ENCODE results near the gene TRMT2A. TPM values are rescaled to one million over a fixed set of nuclear protein-coding genes. Genes with fewer than 3 reads are reported as not detected.

Gene TRMT2A
- total and polyA plus RNA-seq, 5 donors from 2014 or later: 24.5 to 75.2 (median 30.0) TPM

DNA sequence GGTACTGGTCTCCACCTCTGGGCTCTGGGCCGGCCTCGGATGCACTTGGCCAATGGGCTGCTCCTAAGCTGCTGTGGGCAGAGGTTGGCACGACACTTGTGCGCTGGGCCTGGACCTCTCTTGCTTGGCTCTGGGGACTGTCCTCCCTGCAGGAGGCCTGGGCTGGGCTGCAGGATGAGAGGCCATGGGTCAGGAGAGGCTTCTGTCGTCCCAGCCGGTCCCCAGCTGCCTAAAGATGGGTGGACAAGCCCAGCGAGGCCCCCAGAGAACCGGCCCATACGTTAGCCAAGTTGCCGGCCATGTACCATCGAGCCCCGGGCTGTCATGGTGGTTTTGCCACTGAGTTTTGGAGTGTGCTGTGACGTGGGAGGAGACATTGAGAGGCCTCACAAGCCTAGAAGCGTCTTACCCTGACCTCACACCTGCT, 35.5 kb upstream of the TRMT2A start:
- H3K4me3 ChIP-seq (ENCODE audit: low read depth, low read length): no peak overlapping the region
- H3K27me3 ChIP-seq (ENCODE audit: control insufficient read depth, insufficient read depth, low read length): no peaks in the 10 kb centered on the region
- no peaks in the 10 kb centered on the region for H3K9me3 Mint-ChIP-seq
- no peak overlapping the region for H3K4me3 Mint-ChIP-seq
- H3K4me1 ChIP-seq (ENCODE audit: control insufficient read depth, insufficient read depth, low read length, poor library complexity, severe bottlenecking): peaks cover 3% of the 10 kb centered on the region
- DNase-seq: no peak
- no peaks in the 10 kb centered on the region for H3K9me3 ChIP-seq (ENCODE audit: control insufficient read depth in 2 of 2, low read length in 2 of 2)
- H3K27ac ChIP-seq (ENCODE audit: insufficient read depth, low read length, poor library complexity, severe bottlenecking): no peak overlapping the region
- no peaks in the 10 kb centered on the region for H3K36me3 Mint-ChIP-seq
- no peak for ATAC-seq (ENCODE audit: low read depth in 2 of 2)
- peaks cover 0 to 3% (median 0%) of the 10 kb centered on the region in 4 donors for H3K4me1 Mint-ChIP-seq
- no peaks in the 10 kb centered on the region for H3K36me3 ChIP-seq (ENCODE audit: control insufficient read depth, insufficient read depth, low read length)
- no peak overlapping the region for H3K27ac Mint-ChIP-seq
- peaks cover 4% of the 10 kb centered on the region for H3K27me3 Mint-ChIP-seq

DNA sequence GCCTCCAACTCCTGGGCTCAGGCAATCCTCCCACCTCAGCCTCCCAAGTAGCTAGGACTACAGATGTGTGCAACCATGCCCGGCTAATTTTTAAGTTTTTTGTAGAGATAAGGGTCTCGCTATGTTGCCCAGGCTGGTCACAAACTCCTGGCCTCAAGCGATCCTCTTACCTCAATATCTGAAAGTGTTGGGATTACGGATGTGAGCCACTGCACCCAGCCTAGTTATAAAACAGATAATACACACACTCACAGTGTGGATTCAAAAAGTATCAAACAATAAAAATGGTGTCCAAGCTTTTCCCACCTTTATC, 34.2 kb upstream of the TRMT2A start:
- no peak overlapping the region for H3K4me3 Mint-ChIP-seq
- peak overlapping the region in 1 of 3 donors; percentile 20 for H3K27ac Mint-ChIP-seq

DNA sequence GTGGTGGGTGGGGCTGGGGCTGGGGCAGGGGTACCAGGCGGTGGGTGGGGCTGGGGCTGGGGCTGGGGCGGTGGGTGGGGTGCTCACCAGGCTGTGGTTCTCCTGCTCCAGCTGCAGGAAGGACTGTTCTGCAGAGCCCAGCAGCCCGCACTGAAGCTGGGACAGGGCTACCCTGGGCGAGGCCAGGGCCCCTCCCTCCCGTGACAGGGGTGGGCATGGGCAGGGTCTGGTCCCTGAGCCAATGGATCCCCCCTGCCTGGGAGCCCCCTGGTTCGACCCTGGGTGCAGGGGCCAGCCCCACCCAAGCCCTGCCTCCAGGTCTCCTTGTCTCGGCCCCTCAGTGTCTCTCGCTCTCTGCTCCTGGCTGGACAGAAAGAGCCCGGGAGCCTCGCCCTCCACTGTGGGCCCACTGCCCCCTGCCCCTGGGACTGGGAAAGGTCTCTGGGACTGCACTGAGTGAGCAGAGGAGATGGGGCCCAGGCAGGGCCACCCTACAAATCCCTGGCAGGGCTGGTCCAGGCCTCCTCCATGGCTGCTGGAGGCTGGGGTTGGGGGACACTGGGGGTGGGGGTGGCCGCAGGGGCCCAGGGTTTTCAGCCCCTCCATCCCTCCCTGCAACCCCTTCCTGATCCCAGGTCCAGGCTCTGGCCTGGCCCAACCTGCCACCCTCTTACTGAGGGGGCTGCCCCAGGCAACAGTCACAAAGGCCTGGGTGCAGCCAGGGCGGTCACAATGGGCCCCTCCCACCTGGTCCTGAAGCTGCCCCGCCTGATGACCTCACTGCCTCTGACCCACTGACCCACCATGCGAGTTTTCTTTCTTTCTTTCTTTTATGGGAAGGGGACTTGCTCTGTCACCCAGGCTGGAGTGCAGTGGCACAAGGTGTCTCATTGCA, 33.6 kb upstream of the TRMT2A start, which contains the start of gene CCDC188:
CCDC188 (minus strand) TSS at position 675 of the 895 bp plus-strand sequence; CDS start at position 606, 69 bp downstream.
- H3K27me3 ChIP-seq (ENCODE audit: control insufficient read depth, insufficient read depth, low read length): no peaks in the 10 kb centered on the region
- Mint-ChIP-seq H3K27ac (peak within 1 kb of the TSS in 1 of 3 donors; percentile 20), H3K27me3 (no peaks in the 10 kb centered on the region), H3K4me3 (no peak within 1 kb of the TSS), H3K9me3 (no peaks in the 10 kb centered on the region), H3K36me3 (no peaks in the 10 kb centered on the region), H3K4me1 (peaks cover 0 to 3% (median 0%) of the 10 kb centered on the region in 4 donors)
- ATAC-seq (ENCODE audit: low read depth in 2 of 2) (no peak), DNase-seq (no peak)
- H3K36me3 ChIP-seq (ENCODE audit: control insufficient read depth, insufficient read depth, low read length): no peaks in the 10 kb centered on the region
- no peaks in the 10 kb centered on the region for H3K9me3 ChIP-seq (ENCODE audit: control insufficient read depth in 2 of 2, low read length in 2 of 2)
- H3K27ac ChIP-seq (ENCODE audit: insufficient read depth, low read length, poor library complexity, severe bottlenecking): no peak within 1 kb of the TSS
- no peak within 1 kb of the TSS for H3K4me3 ChIP-seq (ENCODE audit: low read depth, low read length)
- H3K4me1 ChIP-seq (ENCODE audit: control insufficient read depth, insufficient read depth, low read length, poor library complexity, severe bottlenecking): no peaks in the 10 kb centered on the region

More for the DNA sequence above, 34.2 kb upstream of the TRMT2A start:
- Histone ChIP-seq H3K4me1 (ENCODE audit: control insufficient read depth, insufficient read depth, low read length, poor library complexity, severe bottlenecking) (no peaks in the 10 kb centered on the region), H3K4me3 (ENCODE audit: low read depth, low read length) (no peak overlapping the region), H3K9me3 (ENCODE audit: control insufficient read depth in 2 of 2, low read length in 2 of 2) (no peaks in the 10 kb centered on the region), H3K27ac (ENCODE audit: insufficient read depth, low read length, poor library complexity, severe bottlenecking) (no peak overlapping the region), H3K36me3 (ENCODE audit: control insufficient read depth, insufficient read depth, low read length) (no peaks in the 10 kb centered on the region), H3K27me3 (ENCODE audit: control insufficient read depth, insufficient read depth, low read length) (no peaks in the 10 kb centered on the region)
- H3K36me3 Mint-ChIP-seq: no peaks in the 10 kb centered on the region
- H3K9me3 Mint-ChIP-seq: no peaks in the 10 kb centered on the region
- peaks cover 3% of the 10 kb centered on the region for H3K27me3 Mint-ChIP-seq
- ATAC-seq (ENCODE audit: low read depth in 2 of 2) (no peak), DNase-seq (no peak)
- peaks cover 0 to 3% (median 0%) of the 10 kb centered on the region in 4 donors for H3K4me1 Mint-ChIP-seq

DNA sequence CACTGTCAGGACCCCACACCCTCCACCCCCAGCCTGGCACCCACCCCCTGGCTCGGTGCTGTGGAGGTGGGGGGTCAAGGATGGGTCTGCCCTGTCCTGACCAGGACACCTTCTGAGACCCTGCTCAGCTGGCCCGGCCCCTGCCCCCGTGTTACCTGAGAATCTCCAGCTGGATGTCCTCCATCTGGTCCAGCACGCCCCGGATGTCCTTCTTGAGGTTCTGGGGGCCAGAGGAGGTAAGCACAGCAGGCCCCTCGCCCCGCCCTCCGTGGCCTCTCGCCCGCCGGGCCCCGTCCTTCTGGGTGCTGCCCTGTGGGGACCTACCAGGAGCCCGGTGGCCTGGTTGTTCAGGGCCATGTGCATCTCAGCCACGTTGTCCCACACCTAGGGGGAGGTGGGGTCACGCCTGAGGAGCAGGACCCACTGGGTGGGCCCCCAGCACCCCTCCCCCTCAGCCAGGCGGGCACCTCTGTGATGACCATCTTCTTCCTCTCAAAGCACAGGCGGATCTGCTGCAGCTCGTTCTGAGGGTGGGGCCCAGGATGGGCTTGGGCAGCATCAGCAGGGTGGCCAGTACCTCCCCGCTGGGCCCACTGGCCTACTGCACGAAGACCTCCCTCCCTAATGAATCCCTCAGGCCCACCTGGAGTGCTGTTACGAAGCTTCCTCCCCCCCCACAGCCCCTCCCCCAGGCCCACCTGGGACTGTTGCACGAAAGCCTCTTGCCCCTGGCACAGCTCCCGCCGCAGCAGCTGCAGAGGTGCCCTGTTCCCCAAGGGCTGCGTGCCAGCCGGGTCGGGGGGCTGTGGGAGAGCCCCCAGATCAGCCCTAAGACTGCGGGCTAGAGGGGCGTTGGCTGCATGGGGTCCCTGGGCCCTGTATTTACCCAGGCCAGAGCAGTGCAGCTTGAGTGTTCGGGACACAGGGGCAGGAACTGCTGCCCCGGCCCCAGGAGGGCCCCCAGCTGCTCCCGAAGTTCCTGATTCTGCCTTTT, 32.5 kb upstream of the TRMT2A start:
- Mint-ChIP-seq H3K9me3 (no peaks in the 10 kb centered on the region), H3K4me3 (no peak overlapping the region), H3K36me3 (no peaks in the 10 kb centered on the region), H3K27me3 (no peaks in the 10 kb centered on the region), H3K4me1 (peaks cover 0 to 3% (median 0%) of the 10 kb centered on the region in 4 donors), H3K27ac (no peak overlapping the region)
- Histone ChIP-seq H3K27ac (ENCODE audit: insufficient read depth, low read length, poor library complexity, severe bottlenecking) (no peak overlapping the region), H3K27me3 (ENCODE audit: control insufficient read depth, insufficient read depth, low read length) (no peaks in the 10 kb centered on the region), H3K9me3 (ENCODE audit: control insufficient read depth in 2 of 2, low read length in 2 of 2) (no peaks in the 10 kb centered on the region), H3K4me3 (ENCODE audit: low read depth, low read length) (no peak overlapping the region), H3K4me1 (ENCODE audit: control insufficient read depth, insufficient read depth, low read length, poor library complexity, severe bottlenecking) (no peaks in the 10 kb centered on the region), H3K36me3 (ENCODE audit: control insufficient read depth, insufficient read depth, low read length) (no peaks in the 10 kb centered on the region)
- ATAC-seq (ENCODE audit: low read depth in 2 of 2): no peak
- no peak for DNase-seq

DNA sequence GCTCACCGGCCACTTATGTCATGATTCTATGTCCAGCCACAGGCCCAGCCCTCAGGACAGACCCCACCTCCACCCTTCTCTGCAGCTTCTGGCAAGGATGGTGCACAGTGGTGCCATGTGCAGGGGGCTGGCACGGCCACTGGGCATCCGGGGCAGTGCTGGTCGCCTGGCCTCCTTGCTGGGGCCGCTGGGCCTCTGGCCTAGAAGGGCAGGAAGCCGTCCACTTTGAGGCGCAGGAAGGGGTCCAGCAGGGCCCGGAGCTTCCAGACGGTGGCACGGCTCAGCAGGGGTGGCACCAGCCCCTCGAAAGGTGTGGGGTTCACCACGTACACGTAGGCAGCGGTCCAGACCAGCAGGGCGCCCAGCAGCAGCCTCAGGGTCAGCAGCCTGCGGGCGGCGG, 31.4 kb upstream of the TRMT2A start:
- H3K4me3 Mint-ChIP-seq: no peak overlapping the region
- Histone ChIP-seq H3K27ac (ENCODE audit: insufficient read depth, low read length, poor library complexity, severe bottlenecking) (no peak overlapping the region), H3K36me3 (ENCODE audit: control insufficient read depth, insufficient read depth, low read length) (no peaks in the 10 kb centered on the region), H3K27me3 (ENCODE audit: control insufficient read depth, insufficient read depth, low read length) (no peaks in the 10 kb centered on the region), H3K9me3 (ENCODE audit: control insufficient read depth in 2 of 2, low read length in 2 of 2) (no peaks in the 10 kb centered on the region), H3K4me3 (ENCODE audit: low read depth, low read length) (no peak overlapping the region), H3K4me1 (ENCODE audit: control insufficient read depth, insufficient read depth, low read length, poor library complexity, severe bottlenecking) (no peaks in the 10 kb centered on the region)
- H3K27ac Mint-ChIP-seq: no peak overlapping the region
- H3K4me1 Mint-ChIP-seq: peaks cover 0 to 3% (median 0%) of the 10 kb centered on the region in 4 donors
- no peaks in the 10 kb centered on the region for H3K9me3 Mint-ChIP-seq
- H3K27me3 Mint-ChIP-seq: no peaks in the 10 kb centered on the region
- DNase-seq (no peak), ATAC-seq (ENCODE audit: low read depth in 2 of 2) (no peak)
- no peaks in the 10 kb centered on the region for H3K36me3 Mint-ChIP-seq

DNA sequence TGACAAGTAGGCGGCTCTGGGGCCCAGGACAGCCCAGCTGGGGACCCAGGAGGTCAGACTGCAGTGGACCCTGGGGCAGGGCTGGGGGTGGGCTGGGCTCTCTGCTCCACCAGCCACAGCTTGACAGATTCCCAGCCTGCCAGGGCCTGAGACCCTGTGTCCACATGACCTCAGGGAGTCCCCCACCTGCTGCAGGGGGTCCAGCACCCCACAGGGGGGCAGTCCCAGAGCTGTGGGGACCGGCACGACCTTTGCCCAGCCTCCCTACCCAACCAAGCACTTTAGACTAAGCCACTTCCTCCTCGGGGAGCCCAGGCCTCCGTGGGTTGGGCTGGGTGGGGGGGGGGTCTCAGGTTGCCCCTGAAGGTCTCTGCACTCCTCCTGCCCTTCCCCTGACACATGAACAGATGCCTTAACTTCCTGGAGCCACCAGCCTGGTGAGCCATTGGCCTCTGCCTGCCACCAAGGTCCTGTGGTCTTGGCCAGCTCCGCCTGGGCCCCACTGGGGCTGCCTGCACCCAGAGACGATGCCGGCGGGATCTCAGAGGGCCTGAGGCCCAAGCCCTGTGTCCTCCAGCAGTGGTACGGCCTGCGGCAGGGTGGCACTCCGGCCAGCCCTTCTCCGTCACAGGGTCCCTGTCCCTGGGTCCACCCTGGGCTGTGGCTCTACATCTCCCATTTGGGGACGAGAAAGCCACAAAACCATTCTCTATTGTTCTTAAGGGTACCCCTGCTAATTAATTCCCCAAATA, 30.4 kb upstream of the TRMT2A start:
- Mint-ChIP-seq H3K9me3 (no peaks in the 10 kb centered on the region), H3K27ac (no peak overlapping the region), H3K4me1 (peaks cover 0 to 3% (median 0%) of the 10 kb centered on the region in 4 donors), H3K4me3 (no peak overlapping the region), H3K36me3 (no peaks in the 10 kb centered on the region), H3K27me3 (no peaks in the 10 kb centered on the region)
- Histone ChIP-seq H3K27ac (ENCODE audit: insufficient read depth, low read length, poor library complexity, severe bottlenecking) (no peak overlapping the region), H3K4me3 (ENCODE audit: low read depth, low read length) (no peak overlapping the region), H3K27me3 (ENCODE audit: control insufficient read depth, insufficient read depth, low read length) (no peaks in the 10 kb centered on the region), H3K9me3 (ENCODE audit: control insufficient read depth in 2 of 2, low read length in 2 of 2) (no peaks in the 10 kb centered on the region), H3K4me1 (ENCODE audit: control insufficient read depth, insufficient read depth, low read length, poor library complexity, severe bottlenecking) (no peaks in the 10 kb centered on the region), H3K36me3 (ENCODE audit: control insufficient read depth, insufficient read depth, low read length) (no peaks in the 10 kb centered on the region)
- no peak for DNase-seq
- no peak for ATAC-seq (ENCODE audit: low read depth in 2 of 2)

DNA sequence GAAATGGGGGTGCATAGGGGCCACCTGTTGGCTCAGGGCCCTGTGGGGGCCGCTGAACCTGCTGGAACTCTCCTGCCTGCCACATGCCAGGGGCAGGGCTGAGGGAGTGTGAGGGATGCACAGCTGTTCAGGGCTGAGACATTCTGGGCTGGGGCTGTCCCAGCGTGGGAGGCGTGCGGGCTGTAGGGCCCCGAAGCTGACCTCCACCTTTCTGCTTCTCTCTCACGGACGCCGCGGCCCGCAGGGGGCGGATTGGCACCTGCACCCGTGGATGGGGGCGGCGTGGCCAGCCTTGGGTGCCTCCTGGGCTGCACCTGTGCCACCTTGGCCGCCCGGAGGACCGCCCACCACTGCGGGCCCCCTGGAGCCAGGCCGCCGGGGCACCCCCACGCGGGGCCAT, 29.8 kb upstream of the TRMT2A start:
- Histone ChIP-seq H3K27me3 (ENCODE audit: control insufficient read depth, insufficient read depth, low read length) (no peaks in the 10 kb centered on the region), H3K9me3 (ENCODE audit: control insufficient read depth in 2 of 2, low read length in 2 of 2) (no peaks in the 10 kb centered on the region), H3K4me3 (ENCODE audit: low read depth, low read length) (no peak overlapping the region), H3K4me1 (ENCODE audit: control insufficient read depth, insufficient read depth, low read length, poor library complexity, severe bottlenecking) (no peaks in the 10 kb centered on the region), H3K36me3 (ENCODE audit: control insufficient read depth, insufficient read depth, low read length) (no peaks in the 10 kb centered on the region), H3K27ac (ENCODE audit: insufficient read depth, low read length, poor library complexity, severe bottlenecking) (no peak overlapping the region)
- H3K4me3 Mint-ChIP-seq: no peak overlapping the region
- H3K27ac Mint-ChIP-seq: peak overlapping the region in 1 of 3 donors; percentile 65
- peaks cover 0 to 3% (median 0%) of the 10 kb centered on the region in 4 donors for H3K4me1 Mint-ChIP-seq
- H3K36me3 Mint-ChIP-seq: no peaks in the 10 kb centered on the region
- no peaks in the 10 kb centered on the region for H3K9me3 Mint-ChIP-seq
- ATAC-seq (ENCODE audit: low read depth in 2 of 2) (no peak), DNase-seq (no peak)
- no peaks in the 10 kb centered on the region for H3K27me3 Mint-ChIP-seq
